AG09319 (cell line): ENCODE measurements around the gene OR52N4.
"Not testable (repeated sequence)": the region's sequence is repeated elsewhere in the genome, so short reads cannot be mapped to it uniquely, and the experiment has no call there.

Experiments used
- DNase-seq: peaks from one replicate; pipeline ENCODE4 v3.0.0-alpha.2; 2010; ENCODE audit warnings: low read depth; ENCODE audit errors: extremely low read depth
- TF ChIP-seq, protein P1 (sequence below): IDR thresholded peaks from 2 replicates; pipeline ENCODE4 v1.5.1; 2011; ENCODE audit warnings: low read depth, mild to moderate bottlenecking, inconsistent platforms, low read length, moderate library complexity

Gene OR52N4

DNA sequence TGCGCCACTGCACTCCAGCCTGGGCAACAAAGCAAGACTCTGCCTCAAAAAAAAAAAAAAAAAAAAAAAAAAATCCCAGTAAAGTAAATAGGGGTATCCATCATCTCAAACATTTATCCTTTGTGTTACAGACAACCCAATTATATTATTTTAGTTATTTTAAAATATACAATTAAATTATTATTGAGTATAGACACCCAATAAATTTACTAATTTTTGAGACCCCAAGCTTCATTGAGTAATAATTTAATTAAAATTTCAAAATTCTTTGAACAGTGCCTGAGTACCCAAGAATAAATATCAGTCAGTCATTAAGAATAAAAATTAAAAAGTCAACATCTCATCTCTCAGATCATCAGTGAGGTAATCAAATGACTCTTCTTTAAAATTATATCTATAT, at the start of gene OR52N4:
Gene OR52N4, plus strand, starts transcription at position 301 of the 400 bp plus-strand sequence. CDS start 498 bp downstream, outside the sequence.
- no peak for DNase-seq
- TF ChIP-seq, protein P1, sequence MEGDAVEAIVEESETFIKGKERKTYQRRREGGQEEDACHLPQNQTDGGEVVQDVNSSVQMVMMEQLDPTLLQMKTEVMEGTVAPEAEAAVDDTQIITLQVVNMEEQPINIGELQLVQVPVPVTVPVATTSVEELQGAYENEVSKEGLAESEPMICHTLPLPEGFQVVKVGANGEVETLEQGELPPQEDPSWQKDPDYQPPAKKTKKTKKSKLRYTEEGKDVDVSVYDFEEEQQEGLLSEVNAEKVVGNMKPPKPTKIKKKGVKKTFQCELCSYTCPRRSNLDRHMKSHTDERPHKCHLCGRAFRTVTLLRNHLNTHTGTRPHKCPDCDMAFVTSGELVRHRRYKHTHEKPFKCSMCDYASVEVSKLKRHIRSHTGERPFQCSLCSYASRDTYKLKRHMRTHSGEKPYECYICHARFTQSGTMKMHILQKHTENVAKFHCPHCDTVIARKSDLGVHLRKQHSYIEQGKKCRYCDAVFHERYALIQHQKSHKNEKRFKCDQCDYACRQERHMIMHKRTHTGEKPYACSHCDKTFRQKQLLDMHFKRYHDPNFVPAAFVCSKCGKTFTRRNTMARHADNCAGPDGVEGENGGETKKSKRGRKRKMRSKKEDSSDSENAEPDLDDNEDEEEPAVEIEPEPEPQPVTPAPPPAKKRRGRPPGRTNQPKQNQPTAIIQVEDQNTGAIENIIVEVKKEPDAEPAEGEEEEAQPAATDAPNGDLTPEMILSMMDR, result no peak

DNA sequence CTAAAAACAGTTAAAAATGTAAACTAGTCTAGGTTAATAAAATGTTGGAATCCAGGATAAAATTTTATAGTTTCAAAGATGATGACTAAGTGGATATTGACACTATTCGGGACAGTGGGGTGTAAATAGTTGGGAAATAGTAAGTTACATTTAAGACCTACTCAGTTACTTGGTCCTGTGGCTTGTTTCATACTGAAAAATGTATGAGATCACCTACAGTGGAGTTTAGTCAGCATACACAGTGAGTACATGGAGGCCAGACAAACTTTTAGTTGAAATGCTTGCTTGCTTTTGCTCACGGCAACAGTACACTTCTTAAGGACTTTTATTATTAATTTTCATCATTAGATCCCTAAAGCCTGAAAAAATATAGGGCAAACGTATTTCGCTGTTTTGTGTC, 48.4 kb upstream of the OR52N4 start:
- TF ChIP-seq, protein P1, result no peak
- no peak for DNase-seq

DNA sequence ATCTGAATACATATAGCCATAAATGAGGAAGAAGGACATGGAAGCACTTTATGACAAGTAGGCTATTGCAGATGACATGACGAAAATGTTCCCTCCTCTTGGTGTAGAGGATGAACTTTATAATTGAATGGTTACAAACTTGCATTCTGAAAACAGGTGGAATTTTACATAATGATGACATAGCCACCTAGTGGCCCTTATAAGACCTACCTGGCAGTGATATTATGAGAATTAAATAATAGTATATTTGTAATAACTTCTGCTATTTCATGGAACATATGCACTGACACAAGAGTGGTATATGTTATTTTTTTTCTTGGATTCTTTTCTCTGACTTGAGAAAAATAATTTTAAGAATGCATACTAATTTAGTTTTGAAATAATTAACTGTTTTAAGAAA, 41.5 kb upstream of the OR52N4 start:
- no peak for DNase-seq
- TF ChIP-seq, protein P1, result peak; percentile 11

DNA sequence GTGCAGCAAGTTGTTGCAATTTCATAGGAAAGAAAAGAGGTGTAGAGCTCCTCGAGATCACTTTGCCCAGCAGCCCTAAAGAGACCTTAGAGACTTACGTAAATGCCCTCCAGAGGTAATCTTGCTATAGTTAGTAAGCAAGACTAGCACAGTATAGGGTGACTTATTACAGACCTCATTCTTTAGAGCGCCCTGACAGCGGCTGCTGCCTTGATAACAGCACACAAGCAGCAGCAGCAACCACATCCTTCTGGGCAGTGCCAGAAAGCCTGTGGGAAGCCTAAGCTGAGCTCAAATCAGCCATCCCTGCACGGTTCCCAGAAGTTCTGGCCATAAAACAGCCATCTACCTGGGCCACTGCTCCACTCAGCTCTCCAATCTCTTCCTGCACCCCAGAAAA, 40.3 kb upstream of the OR52N4 start:
- DNase-seq, result no peak
- TF ChIP-seq, protein P1, result no peak

DNA sequence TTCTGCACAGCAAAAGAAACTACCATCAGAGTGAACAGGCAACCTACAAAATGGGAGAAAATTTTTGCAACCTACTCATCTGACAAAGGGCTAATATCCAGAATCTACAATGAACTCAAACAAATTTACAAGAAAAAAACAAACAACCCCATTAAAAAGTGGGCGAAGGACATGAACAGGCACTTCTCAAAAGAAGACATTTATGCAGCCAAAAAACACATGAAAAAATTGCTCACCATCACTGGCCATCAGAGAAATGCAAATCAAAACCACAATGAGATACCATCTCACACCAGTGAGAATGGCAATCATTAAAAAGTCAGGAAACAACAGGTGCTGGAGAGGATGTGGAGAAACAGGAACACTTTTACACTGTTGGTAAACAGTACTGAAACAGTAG, 37.5 kb upstream of the OR52N4 start:
- not testable (repeated sequence) for DNase-seq

DNA sequence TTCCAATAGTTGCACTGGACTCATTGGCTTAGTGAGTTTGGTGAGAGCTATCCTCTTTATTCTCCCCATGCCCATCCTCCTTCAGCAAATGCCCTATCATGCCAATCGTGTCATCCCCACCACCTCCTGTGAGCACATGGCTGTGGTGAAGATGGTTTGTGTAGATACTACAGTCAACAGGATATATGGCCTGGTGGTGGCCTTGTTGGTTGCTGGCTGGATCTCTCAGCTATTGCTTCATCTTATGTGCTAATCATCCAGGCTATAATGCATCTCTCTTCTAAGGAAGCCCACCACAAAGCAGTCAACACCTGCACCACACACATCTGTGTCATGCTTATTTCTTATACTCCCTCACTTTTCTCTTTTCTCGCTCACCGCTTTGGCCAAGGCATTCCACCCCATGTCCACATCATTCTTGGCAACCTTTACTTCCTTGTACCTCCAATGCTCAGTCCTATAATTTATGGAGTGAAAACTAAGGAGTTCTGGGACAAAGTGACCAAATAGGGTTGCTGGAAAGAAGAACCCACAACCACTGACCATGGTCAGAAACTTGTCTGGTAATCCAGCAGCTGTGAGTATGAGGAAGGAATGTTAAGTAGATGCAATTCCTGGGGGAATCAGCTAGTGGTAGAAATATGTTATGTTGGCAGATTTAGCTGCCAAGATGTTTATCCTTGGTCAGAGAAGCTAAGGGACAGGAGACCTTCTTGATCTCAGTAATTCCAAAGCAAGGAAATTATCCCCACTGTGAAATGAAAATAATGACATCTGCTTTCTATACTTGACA, 34.1 kb upstream of the OR52N4 start:
- TF ChIP-seq, protein P1, result no peak
- DNase-seq, result no peak

DNA sequence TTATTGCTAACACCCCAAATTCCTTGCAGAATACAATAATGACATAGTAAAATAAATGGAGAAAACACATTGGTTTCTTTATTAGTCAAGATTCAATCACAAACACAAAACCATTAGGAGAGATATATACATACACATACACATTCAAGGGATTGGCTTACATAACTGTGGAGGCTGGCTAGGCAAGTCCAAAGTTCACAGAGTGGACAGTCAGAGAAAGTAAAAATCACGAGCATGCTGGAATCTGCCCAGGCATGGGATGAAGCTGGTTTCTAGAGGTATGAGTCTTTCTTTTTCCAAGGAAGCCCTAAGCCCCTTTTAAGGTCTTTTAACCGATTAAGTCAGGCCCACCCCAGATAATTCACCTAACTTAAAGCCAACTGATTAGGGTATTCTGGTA, 31.4 kb upstream of the OR52N4 start:
- no peak for DNase-seq
- TF ChIP-seq, protein P1, result no peak

DNA sequence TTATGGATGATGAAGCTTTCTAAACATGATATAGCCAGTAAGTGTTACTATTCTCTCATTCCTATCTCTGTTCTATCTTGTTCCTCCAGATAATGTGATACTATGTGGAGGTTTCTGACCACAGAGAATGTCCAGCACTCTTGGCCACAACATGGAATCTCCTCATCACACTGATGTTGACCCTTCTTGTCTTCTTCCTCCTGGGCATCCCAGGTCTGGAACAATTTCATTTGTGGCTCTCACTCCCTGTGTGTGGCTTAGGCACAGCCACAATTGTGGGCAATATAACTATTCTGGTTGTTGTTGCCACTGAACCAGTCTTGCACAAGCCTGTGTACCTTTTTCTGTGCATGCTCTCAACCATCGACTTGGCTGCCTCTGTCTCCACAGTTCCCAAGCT, 27.7 kb upstream of the OR52N4 start:
- no peak for DNase-seq
- TF ChIP-seq, protein P1, result no peak
